Lung (tissue), 12 donors: ENCODE measurements around the gene KRT37. TPM values are rescaled to one million over a fixed set of nuclear protein-coding genes. Genes with fewer than 3 reads are reported as not detected.

Experiments used
- ATAC-seq: fragments of 200-7000 bp; cut with Tn5 transposase; one replicate; pipeline ENCODE4 v1.9.1; 2020; ENCODE audit warnings: moderate number of reproducible peaks; ENCODE audit not compliant: insufficient read depth, low FRiP score
- DNase-seq, 3 donors: peaks; one replicate each; pipeline ENCODE4 v3.0.0-alpha.2; 2013 to 2017
- H3K27ac ChIP-seq, 2 donors: one replicate each; pipeline ENCODE4 v1.5.1; 2013; ENCODE audit warnings: mild to moderate bottlenecking in 2 of 2, moderate library complexity in 2 of 2, control low read depth in 1 of 2, inconsistent platforms in 1 of 2, low read depth in 1 of 2, low read length in 1 of 2
- H3K27me3 ChIP-seq, 3 donors: one replicate each; pipeline ENCODE4 v1.5.1; 2013; ENCODE audit warnings: low read length in 2 of 3; ENCODE audit not compliant: control insufficient read depth in 3 of 3, insufficient read depth in 3 of 3
- H3K36me3 ChIP-seq, 4 donors: one replicate each; pipeline ENCODE4 v1.5.1; 2013; ENCODE audit warnings: low read length in 4 of 4, mild to moderate bottlenecking in 1 of 4, moderate library complexity in 1 of 4; ENCODE audit not compliant: control insufficient read depth in 4 of 4, insufficient read depth in 4 of 4
- H3K4me1 ChIP-seq, 5 donors: one replicate each; pipeline ENCODE4 v1.5.1; 2013; ENCODE audit warnings: low read length in 5 of 5, mild to moderate bottlenecking in 2 of 5, moderate library complexity in 1 of 5; ENCODE audit not compliant: control insufficient read depth in 5 of 5, insufficient read depth in 5 of 5
- H3K4me3 ChIP-seq: one replicate; pipeline ENCODE4 v1.5.1; 2013; ENCODE audit warnings: mild to moderate bottlenecking, control low read depth, moderate library complexity
- H3K9ac ChIP-seq, 2 donors: one replicate each; pipeline ENCODE4 v1.5.1; 2013; ENCODE audit warnings: low read length in 2 of 2, control low read depth in 1 of 2; ENCODE audit not compliant: insufficient read depth in 1 of 2
- H3K9me3 ChIP-seq, 4 donors: one replicate each; pipeline ENCODE4 v1.5.1; 2013; ENCODE audit warnings: low read length in 3 of 4, mild to moderate bottlenecking in 1 of 4, moderate library complexity in 1 of 4; ENCODE audit not compliant: control insufficient read depth in 4 of 4, insufficient read depth in 3 of 4
- WGBS, 2 donors: extraction: QIAGEN DNeasy Blood & Tissue Kit; methylation state at CpG; one replicate each; pipeline ENCODE4 v1.1.7; 2013; 5-methylcytosine and 5-hydroxymethylcytosine counted together
- polyA plus RNA-seq, 2 donors: library from polyadenylated mRNA; stranded (reverse); fragments of 200-250 nt; gene quantifications; one replicate each; pipeline ENCODE4 v1.2.1, GENCODE V29; 2013
- total RNA-seq, 2 donors: library from RNA; depleted of rRNA in 1 of 2; stranded (reverse); fragments of >200 nt in 1 of 2; gene quantifications; one replicate each; pipeline ENCODE4 v1.2.1, GENCODE V29; 2014 to 2021
- TF ChIP-seq, protein P1 (sequence below): IDR thresholded peaks from 2 replicates; pipeline ENCODE4 v1.5.1; 2012; ENCODE audit warnings: mild to moderate bottlenecking; ENCODE audit errors: control extremely low read depth, extremely low read depth
- donor health status: control.
- donor health status: control.
- donor health status: Bipolar disorder and iron deficiency.
- donor health status: healthy.
- donor health status: DM: yes; HTN: yes; CAD: no.

KRT37 gene
- total and polyA plus RNA-seq, 4 donors: not detected

- Histone ChIP-seq H3K4me3 (no peak overlapping the region), H3K4me1 (no peaks in the 10 kb centered on the region), H3K27me3 (no peaks in the 10 kb centered on the region), H3K9me3 (no peaks in the 10 kb centered on the region), H3K36me3 (no peaks in the 10 kb centered on the region), H3K27ac (no peak overlapping the region), H3K9ac (no peak overlapping the region)
- TF ChIP-seq, protein P1, sequence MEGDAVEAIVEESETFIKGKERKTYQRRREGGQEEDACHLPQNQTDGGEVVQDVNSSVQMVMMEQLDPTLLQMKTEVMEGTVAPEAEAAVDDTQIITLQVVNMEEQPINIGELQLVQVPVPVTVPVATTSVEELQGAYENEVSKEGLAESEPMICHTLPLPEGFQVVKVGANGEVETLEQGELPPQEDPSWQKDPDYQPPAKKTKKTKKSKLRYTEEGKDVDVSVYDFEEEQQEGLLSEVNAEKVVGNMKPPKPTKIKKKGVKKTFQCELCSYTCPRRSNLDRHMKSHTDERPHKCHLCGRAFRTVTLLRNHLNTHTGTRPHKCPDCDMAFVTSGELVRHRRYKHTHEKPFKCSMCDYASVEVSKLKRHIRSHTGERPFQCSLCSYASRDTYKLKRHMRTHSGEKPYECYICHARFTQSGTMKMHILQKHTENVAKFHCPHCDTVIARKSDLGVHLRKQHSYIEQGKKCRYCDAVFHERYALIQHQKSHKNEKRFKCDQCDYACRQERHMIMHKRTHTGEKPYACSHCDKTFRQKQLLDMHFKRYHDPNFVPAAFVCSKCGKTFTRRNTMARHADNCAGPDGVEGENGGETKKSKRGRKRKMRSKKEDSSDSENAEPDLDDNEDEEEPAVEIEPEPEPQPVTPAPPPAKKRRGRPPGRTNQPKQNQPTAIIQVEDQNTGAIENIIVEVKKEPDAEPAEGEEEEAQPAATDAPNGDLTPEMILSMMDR: no peak
- ATAC-seq (no peak), DNase-seq (no peak)
- WGBS, 2 donors: 69 to 88% methylated on average over 2 of the region's 2 CpGs
These were observed 22.4 kb upstream of the KRT37 start for GRCh38 chr17:41446806-41447205.

DNA sequence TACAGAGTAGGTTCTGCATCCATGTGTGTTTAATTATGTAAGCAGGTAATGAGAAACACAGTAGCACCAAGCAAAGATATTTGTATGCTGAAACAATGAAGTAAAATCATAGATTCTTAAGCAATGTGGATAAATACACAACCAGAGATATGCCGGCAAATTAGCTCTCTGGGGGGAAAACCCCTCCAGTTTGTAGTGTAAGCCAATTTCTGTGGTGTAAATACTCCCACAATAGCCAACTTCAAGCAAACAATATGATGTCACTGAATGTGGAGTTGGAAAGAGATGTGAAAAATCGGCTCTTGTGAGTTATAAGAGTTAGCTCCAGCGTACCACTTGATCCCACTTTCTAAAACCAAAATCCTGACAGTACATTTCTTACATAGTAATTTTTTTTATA, 20.3 kb upstream of the KRT37 start:
- 76 to 80% methylated on average over 3 of the region's 3 CpGs for WGBS, 2 donors
- Histone ChIP-seq H3K9ac (no peak overlapping the region), H3K27ac (no peak overlapping the region), H3K27me3 (no peaks in the 10 kb centered on the region), H3K4me1 (no peaks in the 10 kb centered on the region), H3K4me3 (no peak overlapping the region), H3K36me3 (no peaks in the 10 kb centered on the region), H3K9me3 (peaks cover 0 to 3% (median 0%) of the 10 kb centered on the region in 4 donors)
- ATAC-seq (no peak), DNase-seq (no peak)
- TF ChIP-seq, protein P1: no peak

DNA sequence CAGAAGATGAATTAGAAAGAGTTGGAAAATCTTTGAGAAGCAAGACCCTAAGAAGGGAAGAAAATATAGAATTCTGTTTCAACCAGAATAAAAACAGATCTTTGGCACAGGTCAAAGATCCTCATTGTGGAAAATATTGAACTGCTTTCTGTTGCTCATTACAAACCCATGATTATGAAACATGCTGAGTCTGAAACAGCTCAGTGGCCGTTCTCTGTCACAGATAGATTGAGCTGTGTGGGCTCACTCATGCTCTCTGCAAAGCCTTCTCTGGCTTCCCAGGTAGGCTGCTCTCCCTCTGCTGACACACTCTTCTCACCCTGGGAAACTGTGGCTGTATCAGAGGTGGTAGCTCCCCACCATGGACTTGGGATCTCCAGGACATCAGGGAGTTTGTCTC, 19.8 kb upstream of the KRT37 start:
- H3K9ac ChIP-seq: no peak overlapping the region
- TF ChIP-seq, protein P1: no peak
- DNase-seq (no peak), ATAC-seq (no peak)
- H3K36me3 ChIP-seq: no peaks in the 10 kb centered on the region
- H3K4me3 ChIP-seq: no peak overlapping the region
- no peak overlapping the region for H3K27ac ChIP-seq
- peaks cover 0 to 3% (median 0%) of the 10 kb centered on the region in 4 donors for H3K9me3 ChIP-seq
- 57 to 65% methylated on average over 1 of the region's 1 CpG for WGBS, 2 donors
- no peaks in the 10 kb centered on the region for H3K4me1 ChIP-seq
- H3K27me3 ChIP-seq: no peaks in the 10 kb centered on the region

DNA sequence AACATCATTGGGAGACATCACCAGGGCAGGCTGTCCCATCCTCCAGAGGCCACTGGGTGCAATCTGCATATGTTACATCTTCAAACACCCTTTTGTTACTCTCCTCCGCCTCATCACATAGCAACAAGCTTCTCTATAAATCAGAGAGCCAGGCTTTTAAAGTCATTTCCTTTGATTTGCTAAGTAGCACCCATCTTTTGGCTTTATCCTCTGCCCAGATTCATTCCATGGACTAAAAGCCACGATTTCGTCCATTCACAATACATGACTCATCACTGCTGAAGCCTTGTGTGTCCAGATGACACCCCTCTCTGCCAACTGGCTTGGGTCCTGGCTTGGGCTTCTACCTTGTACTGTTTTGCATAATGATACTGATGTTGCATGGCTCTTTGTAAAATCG, 18.4 kb upstream of the KRT37 start:
- no peak for ATAC-seq

More for the DNA sequence above, 18.4 kb upstream of the KRT37 start:
- H3K9me3 ChIP-seq: peaks cover 0 to 3% (median 0%) of the 10 kb centered on the region in 4 donors
- no peak overlapping the region for H3K27ac ChIP-seq
- no peak overlapping the region for H3K9ac ChIP-seq
- TF ChIP-seq, protein P1: no peak
- no peak for DNase-seq
- no peaks in the 10 kb centered on the region for H3K4me1 ChIP-seq
- H3K36me3 ChIP-seq: no peaks in the 10 kb centered on the region
- WGBS, 2 donors: 84 to 92% methylated on average over 4 of the region's 4 CpGs
- no peaks in the 10 kb centered on the region for H3K27me3 ChIP-seq
- H3K4me3 ChIP-seq: no peak overlapping the region
